GM21737 (cell line): ENCODE measurements around the gene SPO11.

ENCODE experiments used
- ATAC-seq: cut with Tn5 transposase; IDR thresholded peaks from one replicate; pipeline ENCODE4 v1.9.1; 2021; ENCODE audit warnings: mild to moderate bottlenecking, moderate library complexity; ENCODE audit not compliant: unreplicated experiment

Gene SPO11

DNA sequence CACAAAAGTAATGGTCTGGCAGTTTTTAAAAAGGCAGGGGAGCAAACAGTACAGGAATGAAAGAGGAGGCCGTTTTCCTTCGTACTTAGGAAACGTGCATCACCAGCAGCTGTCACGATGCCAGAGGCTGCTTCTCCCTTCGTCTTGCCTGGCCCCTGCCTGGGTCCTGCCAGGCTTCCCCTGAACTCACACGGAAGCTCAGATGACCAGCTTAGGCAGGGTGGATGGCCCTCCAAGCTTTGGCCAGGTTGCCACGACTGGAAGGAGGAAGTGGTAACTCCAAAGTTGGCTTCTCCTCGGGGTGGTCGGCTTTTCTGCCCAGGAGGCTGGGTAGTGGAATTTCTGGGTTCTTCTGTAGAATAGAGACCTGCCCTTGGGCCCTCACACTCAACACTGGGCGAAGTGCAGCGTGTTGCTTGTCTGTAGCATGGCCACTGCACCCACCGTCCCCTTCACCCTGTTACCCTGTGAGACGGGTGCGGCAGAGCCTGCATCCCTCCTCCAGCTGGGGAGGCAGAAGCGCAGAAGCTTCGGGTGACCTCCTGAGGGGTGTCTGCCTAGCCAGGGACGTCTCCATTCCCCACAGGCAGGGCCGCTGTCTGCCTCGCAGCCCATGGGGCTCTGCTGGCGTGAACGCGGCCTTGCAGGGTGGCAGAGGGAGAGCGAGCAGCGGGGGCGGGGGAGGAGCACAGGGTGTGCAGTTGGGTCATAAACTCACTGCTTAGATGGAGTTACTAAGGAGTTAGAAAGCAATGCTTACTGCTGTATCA lies 43.2 kb downstream of the SPO11 start:
- ATAC-seq, result no peak

DNA sequence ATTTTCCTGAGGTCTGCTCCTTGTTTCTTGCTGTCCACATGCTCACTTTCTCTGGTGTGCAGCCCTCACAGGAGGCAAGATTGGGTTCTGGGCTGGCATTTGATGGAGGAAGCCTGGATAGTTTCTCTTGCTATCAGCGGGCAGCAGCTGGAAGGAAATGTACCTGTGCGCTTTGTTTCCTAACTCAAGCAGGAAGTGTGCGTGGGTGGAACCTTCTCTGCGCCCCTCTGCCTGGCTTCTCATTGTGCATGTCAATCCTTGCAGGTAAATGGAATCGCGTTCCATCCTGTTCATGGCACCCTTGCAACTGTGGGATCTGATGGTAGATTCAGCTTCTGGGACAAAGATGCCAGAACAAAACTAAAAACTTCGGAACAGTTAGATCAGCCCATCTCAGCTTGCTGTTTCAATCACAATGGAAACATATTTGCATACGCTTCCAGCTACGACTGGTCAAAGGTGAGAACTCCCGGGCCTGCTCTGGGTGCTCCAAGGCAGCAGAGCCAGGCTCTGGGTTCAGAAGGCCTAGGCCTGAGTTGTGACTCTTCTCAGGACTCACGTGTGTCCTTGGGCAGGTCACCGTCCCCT lies 44.8 kb downstream of the SPO11 start:
- ATAC-seq, result no peak

DNA sequence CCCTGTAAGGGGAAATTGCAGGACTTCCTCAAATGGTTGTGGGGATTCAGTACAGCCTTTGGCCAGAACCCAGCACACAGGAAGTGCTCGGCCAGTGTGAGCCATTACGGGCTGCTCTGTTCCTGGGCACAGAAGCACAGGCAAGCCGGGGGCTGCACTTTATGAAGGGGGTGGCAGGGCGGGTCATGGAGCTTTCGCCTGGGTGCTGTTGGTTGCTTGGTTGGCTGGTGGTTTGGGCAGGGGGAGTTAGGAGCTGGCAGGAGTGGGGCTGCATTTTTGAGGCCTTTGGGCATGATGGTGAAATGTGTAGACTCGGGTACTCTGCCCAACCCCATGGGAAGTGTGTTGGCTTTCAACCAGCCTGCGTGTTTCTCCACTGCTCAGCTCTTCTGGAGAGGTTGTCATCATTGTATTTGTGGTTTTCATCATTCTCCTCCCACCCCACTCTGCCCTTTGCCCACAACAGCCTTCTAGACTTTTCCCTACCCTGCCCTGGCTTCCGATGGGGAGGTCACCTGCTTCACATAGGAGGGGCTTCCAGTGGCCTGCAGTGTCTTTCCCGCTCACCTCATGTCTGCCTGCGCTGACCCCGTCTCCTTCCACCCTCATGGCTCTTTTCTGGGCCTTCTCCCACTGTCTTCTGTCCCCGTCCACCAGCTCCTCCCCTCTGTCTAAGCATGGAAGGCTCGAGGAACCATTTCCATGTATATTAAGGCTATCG lies 45.5 kb downstream of the SPO11 start:
- no peak for ATAC-seq

DNA sequence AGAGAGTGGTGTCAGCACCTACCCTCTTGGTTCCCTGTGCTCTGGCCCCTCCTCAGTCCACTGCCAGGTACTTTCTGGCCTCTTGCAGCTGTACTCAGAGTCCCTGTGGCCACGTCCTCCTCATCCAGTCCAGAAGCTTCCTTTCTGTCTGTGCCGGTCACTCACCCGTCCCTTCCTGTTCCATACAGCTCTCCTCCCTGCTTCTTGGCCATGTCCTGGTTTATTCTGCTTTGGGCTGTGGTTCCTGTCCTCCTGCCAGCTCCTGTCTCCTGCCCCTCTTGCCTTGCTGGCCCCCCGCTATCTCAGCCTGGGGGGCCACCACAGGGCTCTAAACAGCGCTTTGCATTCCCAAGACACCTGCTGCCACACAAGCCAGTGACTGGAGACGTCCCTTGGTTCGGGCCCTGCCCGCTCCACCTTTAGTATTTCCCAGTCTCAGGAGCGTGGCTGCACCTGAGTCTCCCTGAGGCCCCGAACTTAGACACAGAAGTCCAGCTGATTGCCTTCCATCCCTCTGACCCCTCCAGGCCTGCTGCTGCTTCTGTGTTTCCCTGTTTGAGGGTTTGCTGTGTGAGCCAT lies 46.1 kb downstream of the SPO11 start:
- ATAC-seq, result no peak

DNA sequence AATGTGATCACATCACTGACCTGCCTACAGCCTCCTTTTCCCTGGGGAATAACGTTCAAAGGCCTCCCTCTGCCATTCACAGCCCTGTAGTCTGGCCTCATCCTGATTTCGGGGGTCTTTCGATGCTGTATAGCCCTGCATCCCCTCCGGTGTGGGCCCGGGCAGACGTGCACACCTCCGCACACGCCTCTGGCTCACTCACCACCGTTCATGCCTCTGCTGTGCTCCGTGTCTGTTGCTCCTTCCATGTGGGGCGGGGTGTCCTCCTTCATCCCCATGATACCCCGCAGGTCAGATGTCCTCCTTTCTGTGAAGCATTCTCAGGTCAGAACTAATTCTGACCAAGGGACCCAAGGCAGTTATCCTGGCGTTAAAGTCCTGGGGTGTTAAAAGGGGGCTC lies 47.7 kb downstream of the SPO11 start:
- ATAC-seq, result no peak

DNA sequence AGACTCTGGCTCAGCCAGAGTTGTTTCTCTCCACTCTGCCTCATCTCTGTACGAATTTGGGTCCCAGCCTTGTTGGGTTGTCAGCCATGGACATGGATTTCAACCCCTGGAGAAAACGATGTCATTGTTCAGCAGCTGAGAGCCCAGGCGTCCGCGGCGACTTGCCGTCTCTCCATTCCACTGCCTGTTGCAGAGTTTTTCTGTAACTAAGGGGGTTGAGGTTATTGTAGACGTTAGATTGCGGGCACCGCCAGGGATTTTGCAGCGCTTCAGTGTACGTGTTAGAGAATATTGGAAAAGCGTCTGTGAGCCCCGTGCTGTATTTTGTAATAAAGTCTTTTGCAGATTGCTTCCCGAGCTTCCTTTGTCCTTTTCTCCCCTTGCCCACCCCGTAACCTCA lies 48.5 kb downstream of the SPO11 start:
- no peak for ATAC-seq

DNA sequence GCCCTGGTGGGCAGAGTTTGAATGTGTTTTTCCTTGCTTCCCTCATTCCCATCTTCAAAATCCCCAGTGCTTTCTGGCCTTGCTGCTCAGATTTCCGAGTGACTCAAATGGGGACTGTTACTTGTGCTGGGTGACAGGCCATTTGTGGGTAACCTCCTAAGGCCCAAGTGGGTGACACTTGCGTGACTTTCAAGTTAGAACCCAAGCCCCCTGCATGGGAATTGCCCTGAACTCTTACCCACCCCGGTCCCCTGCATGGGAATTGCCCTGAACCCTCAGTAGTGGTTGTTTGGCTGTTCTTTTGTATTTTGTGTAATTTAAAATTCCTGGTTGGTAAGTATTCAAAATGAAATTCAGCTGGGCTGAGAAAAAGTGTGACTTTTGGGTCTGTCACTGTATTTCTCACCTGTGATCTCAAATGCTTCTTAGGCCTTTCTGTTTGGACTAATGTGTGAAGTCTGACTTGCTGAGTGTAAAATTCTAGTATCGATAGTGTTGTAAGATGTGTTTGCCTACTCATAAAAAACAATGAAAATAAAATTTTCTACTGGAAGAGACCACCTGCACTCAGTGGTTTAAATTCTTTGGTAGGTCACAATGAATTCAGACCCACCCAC lies 49.2 kb downstream of the SPO11 start:
- ATAC-seq, result no peak

DNA sequence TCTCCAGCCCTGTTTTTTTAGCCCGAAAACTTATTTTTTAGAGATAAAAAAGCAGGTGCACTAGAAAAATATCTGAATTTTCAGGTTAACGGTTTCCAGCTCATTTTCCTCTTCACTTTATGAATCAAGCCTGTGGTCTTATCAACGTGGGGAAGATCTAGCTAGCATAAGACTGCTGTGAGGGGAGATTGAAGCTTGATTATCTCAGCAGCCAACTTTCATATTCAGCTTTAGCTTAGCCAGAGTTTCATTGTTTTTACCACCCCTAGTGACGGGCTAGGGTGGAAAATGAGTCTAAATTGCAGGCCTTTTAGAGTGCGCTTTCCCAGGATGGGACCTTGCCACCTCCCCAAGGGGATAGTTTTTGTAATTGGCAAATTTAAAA lies 49.7 kb downstream of the SPO11 start:
- ATAC-seq, result no peak

DNA sequence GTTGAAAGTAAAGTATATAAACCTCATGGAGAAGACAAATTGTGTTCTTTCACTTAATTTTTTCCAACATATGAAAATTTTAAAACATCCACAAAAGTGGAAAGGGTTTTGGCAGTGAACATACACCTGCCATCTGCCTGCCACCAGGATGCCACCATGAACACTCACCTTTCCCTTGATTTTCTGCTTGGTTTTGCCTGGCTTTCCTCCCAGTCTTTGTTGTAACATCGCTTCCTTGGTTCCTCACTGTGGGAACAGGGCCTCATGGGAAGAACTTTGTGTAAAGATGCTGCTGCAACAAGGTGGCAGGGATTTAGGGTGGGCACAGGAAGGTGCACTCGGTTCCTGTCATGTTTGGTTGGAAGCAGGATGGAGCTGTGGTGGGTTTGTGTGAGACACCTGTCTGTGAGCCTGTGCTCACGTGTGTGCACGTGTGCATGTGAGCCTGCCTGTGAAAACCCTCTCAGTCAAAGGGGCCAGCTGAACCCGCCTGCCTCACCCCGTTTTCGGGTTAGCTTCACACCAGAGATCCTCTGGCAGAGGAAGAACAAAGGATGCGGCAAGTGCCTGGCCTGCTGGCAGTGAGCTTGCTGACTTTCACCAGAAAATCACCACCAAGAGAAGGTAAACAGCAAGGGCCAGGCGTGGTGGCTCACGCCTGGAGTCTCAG lies 50.6 kb downstream of the SPO11 start:
- no peak for ATAC-seq

DNA sequence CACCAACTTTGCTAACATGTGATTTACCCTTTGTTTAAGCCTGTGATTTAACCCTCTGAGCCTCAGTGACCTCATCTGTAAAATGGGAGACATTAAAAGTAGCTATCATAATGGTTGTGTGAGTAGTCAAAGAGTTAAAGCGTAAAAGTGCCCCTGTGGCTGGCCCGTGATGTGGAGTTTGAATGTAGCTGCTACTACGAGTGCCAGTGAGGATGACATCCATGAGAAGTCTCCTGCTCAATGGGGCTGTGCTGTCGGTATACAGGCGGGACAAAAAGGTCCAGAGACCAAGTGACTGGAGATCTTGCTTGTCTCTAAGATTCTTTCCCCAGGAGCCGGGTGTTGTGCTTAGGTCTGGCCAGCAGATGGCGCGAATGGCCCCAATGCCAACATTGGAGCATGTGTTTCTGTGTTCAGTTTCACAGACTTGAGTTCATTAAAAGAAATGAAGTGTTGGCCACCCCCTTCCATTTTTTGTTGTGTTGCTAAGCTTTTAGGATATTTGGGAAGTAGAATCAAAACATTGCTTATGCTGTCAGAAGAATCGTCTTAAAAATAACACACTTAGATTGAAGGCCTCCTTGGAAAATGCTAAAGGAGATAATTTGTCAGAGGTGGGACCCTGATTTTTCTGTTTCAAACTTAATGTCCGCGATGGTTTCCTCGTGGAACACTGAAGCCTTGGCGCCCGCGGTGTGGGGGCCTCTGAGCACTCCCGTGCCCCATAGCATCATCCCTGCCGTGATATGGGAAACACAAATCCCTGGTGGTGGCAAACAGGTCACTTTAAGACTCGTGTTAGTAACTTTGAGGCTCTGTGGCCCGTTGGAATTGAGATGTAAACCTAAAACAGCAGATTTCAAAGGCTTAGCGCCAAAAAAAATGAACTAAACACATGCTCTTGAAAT lies 52.2 kb downstream of the SPO11 start:
- no peak for ATAC-seq

DNA sequence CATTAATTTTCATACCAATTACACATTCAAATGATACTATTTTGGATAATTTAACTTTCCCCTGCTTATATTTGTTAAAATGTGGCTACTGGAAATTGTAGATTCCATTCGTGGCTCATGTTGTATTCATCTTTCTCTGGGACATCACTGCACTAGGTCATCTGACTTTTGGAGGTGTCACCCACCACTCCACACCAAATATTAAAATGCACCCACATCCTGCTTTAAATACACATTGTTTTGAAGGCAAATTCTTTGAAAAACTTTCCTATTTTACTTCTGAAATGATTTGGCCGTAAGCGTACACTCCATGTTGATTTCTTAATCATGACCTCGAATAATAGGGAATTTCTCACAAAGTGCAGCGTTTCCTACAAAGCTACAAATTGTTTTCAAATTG lies 52.9 kb downstream of the SPO11 start:
- no peak for ATAC-seq

DNA sequence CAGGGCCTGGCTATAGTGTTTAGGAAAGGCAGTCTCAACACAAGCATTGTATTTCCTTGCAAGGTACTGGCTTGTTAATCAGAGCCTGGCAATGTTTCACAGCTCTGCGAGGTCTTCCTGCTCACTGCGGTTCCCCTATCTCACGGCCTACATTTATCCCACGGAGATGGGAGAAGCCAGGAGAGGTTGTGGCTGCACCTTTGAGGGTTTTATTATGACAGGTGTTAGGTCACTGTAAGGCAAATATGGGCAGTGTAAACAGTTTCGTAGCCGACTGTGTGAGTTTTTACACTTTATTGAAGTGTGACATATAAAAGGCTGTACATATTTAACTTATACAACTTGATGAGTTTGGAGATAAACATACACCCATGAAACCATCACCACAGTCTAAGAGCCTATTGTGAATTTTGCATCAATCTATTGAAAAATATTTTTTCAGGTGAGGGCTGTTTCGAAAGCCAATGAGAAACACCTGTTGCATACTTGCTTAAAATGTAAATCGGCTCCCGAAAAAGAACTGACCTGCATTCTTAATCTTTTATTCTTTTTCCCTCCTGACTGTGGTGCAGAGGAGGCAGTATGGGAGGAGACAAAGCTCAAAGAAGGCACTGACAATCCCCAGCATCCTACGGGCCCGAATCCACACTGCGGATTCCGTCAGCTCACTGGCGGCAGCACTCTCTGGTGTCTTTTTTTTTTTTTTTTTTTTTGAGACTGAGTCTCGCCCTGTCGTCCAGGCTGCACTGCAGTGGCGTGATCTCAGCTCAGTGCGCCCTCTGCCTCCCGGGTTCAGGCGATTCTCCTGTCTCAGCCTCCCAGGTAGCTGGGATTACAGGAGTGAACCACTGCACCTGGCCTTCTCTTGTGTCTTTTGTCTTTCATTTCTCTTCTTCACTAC lies 54.1 kb downstream of the SPO11 start:
- no peak for ATAC-seq

DNA sequence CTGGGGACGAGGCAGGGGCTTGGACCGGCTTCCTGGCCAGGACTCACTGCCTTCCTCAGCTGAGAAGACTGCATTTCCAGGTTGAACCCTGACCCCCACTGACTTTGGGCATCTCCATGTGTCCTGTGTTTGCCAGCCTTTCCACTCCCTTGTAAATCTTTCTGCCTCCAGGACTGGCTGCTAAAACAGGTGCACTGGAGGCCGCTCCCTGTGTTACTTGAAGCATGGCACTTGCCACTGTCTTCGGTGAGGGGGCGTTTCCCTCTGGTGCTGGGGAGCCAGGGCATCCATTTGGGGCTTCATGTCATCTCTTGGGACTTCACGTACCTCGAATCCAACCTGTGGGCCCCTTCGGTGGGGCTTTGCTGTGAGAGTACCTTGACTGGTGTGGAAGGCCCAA lies 54.9 kb downstream of the SPO11 start:
- ATAC-seq, result no peak

DNA sequence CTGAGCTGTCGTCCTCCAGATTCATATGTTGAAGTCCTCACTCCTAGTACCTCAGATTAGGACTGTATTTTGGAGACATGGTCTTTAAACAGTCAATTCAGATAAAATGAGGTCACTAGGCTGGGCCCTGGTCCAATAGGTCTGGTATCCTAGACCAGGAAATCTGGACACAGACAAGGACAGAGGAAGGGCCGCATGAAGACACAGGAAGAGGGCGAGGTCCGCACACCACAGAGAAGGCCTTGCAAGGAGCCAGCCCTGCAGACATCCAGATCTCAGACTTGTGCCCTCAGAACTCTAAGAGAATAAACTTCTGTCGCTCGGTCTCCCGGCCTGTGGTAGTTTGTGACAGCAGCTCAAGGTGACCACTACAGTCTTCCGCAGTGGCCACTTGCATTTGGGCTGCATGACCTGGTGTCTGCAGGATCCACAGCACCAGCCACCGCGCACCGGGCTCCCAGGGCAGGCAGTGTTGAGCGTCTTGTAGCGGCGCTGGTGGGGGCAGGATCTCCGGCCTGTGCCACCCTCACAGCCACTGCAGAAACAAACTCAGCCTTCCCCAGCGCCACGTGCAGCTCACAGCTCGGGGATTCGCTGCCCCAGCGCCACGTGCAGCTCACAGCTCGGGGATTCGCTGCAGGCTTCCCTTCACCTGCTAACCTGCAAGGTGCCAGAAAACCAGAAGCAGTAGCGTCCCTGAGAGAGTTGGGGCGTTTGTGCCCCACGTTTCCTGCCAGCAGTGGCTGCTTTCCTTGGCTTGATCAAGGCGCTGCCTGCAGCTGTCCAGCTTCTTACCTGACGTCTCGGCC lies 55.6 kb downstream of the SPO11 start:
- ATAC-seq, result no peak

DNA sequence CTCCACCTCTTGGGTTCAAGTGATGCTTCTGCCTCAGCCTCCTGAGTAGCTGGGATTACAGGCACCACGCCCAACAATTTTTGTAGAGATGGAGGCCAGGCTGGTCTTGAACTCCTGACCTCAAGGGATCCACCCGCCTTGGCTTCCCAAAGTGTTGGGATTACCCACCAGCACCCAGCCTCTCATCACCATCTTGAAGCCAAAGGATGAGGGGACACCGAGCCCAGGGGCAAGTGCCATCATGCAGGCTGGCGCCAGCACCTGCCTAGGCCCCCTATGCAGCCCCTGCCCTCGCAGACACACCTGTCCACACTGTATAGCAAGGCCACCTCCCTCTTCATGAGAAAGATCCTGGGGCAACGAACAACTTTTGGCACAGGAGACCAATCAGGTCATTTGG lies 56.3 kb downstream of the SPO11 start:
- ATAC-seq, result no peak

DNA sequence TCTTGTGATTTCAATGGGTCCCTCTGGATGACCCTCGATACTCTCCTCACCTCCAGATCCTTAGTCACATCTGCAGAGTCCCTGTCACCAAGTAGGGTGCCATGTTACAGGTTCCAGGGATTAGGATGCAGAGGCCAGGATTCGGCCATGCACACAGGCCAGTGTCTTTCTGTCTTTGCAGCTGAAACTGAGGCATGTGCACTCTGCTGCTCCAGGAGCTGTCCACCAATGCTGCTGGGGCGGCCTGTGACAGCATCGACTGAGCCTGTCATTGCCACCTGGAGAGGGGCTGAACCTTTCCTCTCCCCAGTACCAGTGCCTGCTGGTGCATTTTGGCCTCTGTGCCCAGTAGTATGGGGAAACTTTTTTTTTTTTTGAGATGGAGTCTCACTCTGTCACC lies 57.2 kb downstream of the SPO11 start:
- ATAC-seq, result no peak

DNA sequence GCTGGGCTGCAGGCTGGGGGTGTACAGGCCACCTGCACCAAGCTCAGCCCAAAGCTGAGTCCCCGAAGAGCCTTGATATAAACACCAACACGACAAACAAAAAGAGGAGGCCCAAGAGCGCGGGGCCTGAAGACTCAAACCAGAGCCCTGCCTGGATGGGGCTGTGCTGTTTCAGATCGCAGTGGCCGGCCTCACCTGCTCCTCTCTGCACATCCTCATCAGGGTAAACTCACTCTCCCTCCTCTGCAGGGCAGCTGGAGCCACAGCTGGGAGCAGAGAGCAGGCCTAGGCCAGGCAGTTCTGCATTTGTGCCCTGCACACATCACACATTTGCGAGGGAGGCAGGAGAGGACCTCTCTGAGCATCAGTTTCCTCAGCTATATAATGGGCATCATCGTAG lies 57.9 kb downstream of the SPO11 start:
- ATAC-seq, result no peak

DNA sequence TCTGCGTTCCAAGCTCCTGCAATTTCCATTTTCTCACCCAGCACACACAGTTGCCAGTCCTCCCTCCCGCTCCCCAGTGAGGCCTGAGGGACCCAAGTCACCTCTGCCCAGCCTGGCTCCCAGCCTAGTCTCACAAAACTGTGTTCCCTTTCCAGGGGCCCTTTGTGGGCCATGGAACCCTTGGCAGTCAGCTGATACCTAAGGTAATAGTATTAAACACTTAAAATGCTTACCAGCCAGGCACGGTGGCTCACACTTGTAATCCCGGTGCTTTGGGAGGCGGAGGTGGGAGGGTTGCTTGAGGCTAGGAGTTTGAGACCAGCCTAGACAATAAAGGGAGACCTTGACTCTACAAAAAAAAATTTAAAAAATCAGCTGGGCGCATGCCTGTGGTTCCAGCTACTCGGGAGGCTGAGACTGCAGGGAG lies 58.4 kb downstream of the SPO11 start:
- no peak for ATAC-seq
